GM12891 (cell line): Measurements from ENCODE around the gene STX1B.
"Not testable (repeated sequence)": the region's sequence is repeated elsewhere in the genome, so short reads cannot be mapped to it uniquely, and the experiment has no call there.

Source experiments
- POLR2A ChIP-seq: IDR thresholded peaks from 2 replicates; pipeline ENCODE4 v1.6.1; 2011; ENCODE audit warnings: low read depth, low read length, control low read depth
- POU2F2 ChIP-seq: IDR thresholded peaks from 2 replicates; pipeline ENCODE4 v1.6.1; 2011; ENCODE audit warnings: low read depth, mild to moderate bottlenecking, control low read depth, low read length, moderate library complexity
- TAF1 ChIP-seq: IDR thresholded peaks from 2 replicates; pipeline ENCODE4 v1.6.1; 2011; ENCODE audit warnings: low read depth, low read length, control low read depth

GRCh38 chr16:31013292-31013691, 2.9 kb upstream of the STX1B start:
- not testable (repeated sequence) for TF ChIP-seq POLR2A, TAF1, POU2F2
